IMR-90 (cell line): ENCODE data around the gene CENPQ. TPM values are rescaled to one million over a fixed set of nuclear protein-coding genes. Genes with fewer than 3 reads are reported as not detected.

Experiments
- ATAC-seq: fragments of 200-7000 bp; cut with Tn5 transposase; 2 replicates; pipeline ENCODE4 v1.9.1; 2020; ENCODE audit warnings: low read depth, mild to moderate bottlenecking, moderate library complexity
- BruUV-seq: library from RNA; stranded (reverse); fragments of 400-500 nt; replicated peaks from 2 replicates; lab custom pipeline; 2021; lab: Mats Ljungman, UMichigan
- CTCF ChIA-PET: fragments of 300-600 bp; formaldehyde crosslinking; extraction: SDS; loops from one replicate; lab custom pipeline; 2021; ENCODE audit warnings: antibody characterized with exemption; lab: Yijun Ruan, JAX
- POLR2A ChIA-PET: fragments of 300-600 bp; sonication (Branson Sonifier 250); formaldehyde crosslinking; loops from one replicate; lab custom pipeline; 2022; ENCODE audit warnings: antibody characterized with exemption; ENCODE audit not compliant: unreplicated experiment; lab: Charles Lee
- DNase-seq: peaks from one replicate; pipeline ENCODE4 v3.0.0; 2013
- H2AFZ ChIP-seq: replicated peaks from 2 replicates; pipeline ENCODE3; 2013; ENCODE audit warnings: low read length, mild to moderate bottlenecking; ENCODE audit not compliant: poor library complexity
- H2AK5ac ChIP-seq: 2 replicates; pipeline ENCODE4 v1.6.1; 2013; ENCODE audit warnings: low read depth, low read length, inconsistent platforms
- H2AK9ac ChIP-seq: replicated peaks from 2 replicates; pipeline ENCODE3; 2013; ENCODE audit warnings: mild to moderate bottlenecking, low read depth, low read length, moderate library complexity; ENCODE audit not compliant: poor library complexity
- H2BK120ac ChIP-seq: 2 replicates; pipeline ENCODE4 v1.6.1; 2013; ENCODE audit warnings: low read depth, low read length, inconsistent platforms
- H2BK15ac ChIP-seq: 3 replicates; pipeline ENCODE4 v1.6.1; 2013; ENCODE audit warnings: low read depth, low read length, inconsistent platforms
- H2BK20ac ChIP-seq: 2 replicates; pipeline ENCODE4 v1.6.1; 2013; ENCODE audit warnings: low read depth, mild to moderate bottlenecking, inconsistent platforms, low read length, moderate library complexity
- H2BK5ac ChIP-seq: 2 replicates; pipeline ENCODE4 v1.6.1; 2013; ENCODE audit warnings: mild to moderate bottlenecking, low read depth, low read length, inconsistent platforms; ENCODE audit not compliant: poor library complexity, severe bottlenecking
- H3K14ac ChIP-seq: replicated peaks from 2 replicates; pipeline ENCODE4 v1.6.1; 2013; ENCODE audit warnings: low read depth, low read length, inconsistent platforms
- H3K18ac ChIP-seq: 2 replicates; pipeline ENCODE4 v1.6.1; 2013; ENCODE audit warnings: low read depth, low read length, control low read depth
- H3K23ac ChIP-seq: 2 replicates; pipeline ENCODE4 v1.6.1; 2013; ENCODE audit warnings: low read depth, low read length, inconsistent platforms
- H3K27ac ChIP-seq: 2 replicates; pipeline ENCODE4 v1.5.1; 2013; ENCODE audit warnings: mild to moderate bottlenecking, control low read depth, low read length; ENCODE audit not compliant: insufficient read depth
- H3K27me3 ChIP-seq: 2 replicates; pipeline ENCODE4 v1.6.1; 2013; ENCODE audit warnings: low read length; ENCODE audit not compliant: control insufficient read depth, insufficient read depth
- H3K36me3 ChIP-seq: 2 replicates; pipeline ENCODE4 v1.6.1; 2013; ENCODE audit warnings: low read length, mixed read lengths; ENCODE audit not compliant: control insufficient read depth, insufficient read depth
- H3K4ac ChIP-seq: 2 replicates; pipeline ENCODE4 v1.6.1; 2013; ENCODE audit warnings: low read depth, low read length, inconsistent platforms
- H3K4me1 ChIP-seq: 2 replicates; pipeline ENCODE4 v1.6.1; 2013; ENCODE audit warnings: low read length, mixed read lengths; ENCODE audit not compliant: control insufficient read depth, insufficient read depth
- H3K4me2 ChIP-seq: 2 replicates; pipeline ENCODE4 v1.6.1; 2013; ENCODE audit warnings: low read depth, mild to moderate bottlenecking, control low read depth, low read length, moderate library complexity
- H3K4me3 ChIP-seq: 2 replicates; pipeline ENCODE4 v1.5.1; 2013; ENCODE audit warnings: low read depth, mild to moderate bottlenecking, control low read depth, low read length, moderate library complexity; ENCODE audit not compliant: insufficient read depth
- H3K56ac ChIP-seq: 2 replicates; pipeline ENCODE4 v1.6.1; 2013; ENCODE audit warnings: low read length, inconsistent platforms; ENCODE audit not compliant: insufficient read depth; ENCODE audit errors: extremely low read depth
- H3K79me1 ChIP-seq, 2 experiments: 2 replicates each; pipeline ENCODE4 v1.6.1; 2013; ENCODE audit warnings: low read length in 2 of 2, inconsistent platforms in 1 of 2, low read depth in 1 of 2
- H3K9ac ChIP-seq: 2 replicates; pipeline ENCODE4 v1.6.1; 2013; ENCODE audit warnings: low read depth, low read length, control low read depth
- H3K9me1 ChIP-seq: 2 replicates; pipeline ENCODE4 v1.6.1; 2013; ENCODE audit warnings: low read length, inconsistent platforms; ENCODE audit not compliant: insufficient read depth
- H3K9me3 ChIP-seq: 2 replicates; pipeline ENCODE4 v1.6.1; 2013; ENCODE audit warnings: low read length; ENCODE audit not compliant: control insufficient read depth, insufficient read depth
- H4K20me1 ChIP-seq: 2 replicates; pipeline ENCODE4 v1.6.1; 2013; ENCODE audit warnings: low read length, inconsistent platforms; ENCODE audit not compliant: insufficient read depth
- H4K5ac ChIP-seq: 2 replicates; pipeline ENCODE4 v1.6.1; 2013; ENCODE audit warnings: mild to moderate bottlenecking, low read depth, low read length, control low read depth
- H4K8ac ChIP-seq, 2 experiments: 2 replicates each; pipeline ENCODE4 v1.6.1; 2013; ENCODE audit warnings: low read depth in 2 of 2, low read length in 2 of 2, control low read depth in 1 of 2, inconsistent platforms in 1 of 2
- H4K91ac ChIP-seq: 2 replicates; pipeline ENCODE4 v1.6.1; 2013; ENCODE audit warnings: low read depth, low read length, inconsistent platforms; ENCODE audit not compliant: insufficient read depth
- BHLHE40 ChIP-seq: fragments of 150-350 bp; IDR thresholded peaks from 2 replicates; pipeline ENCODE4 v1.6.1; 2016; ENCODE audit warnings: mild to moderate bottlenecking, low read depth, low read length
- CEBPB ChIP-seq: IDR thresholded peaks from 2 replicates; pipeline ENCODE4 v1.6.1; 2012; ENCODE audit warnings: low read depth, low read length, improper control_type of control experiment
- CHD1 ChIP-seq: IDR thresholded peaks from 2 replicates; pipeline ENCODE4 v1.6.1; 2012; ENCODE audit warnings: low read depth, low read length, improper control_type of control experiment
- CTCF ChIP-seq: conservative IDR thresholded peaks from 2 replicates; pipeline ENCODE4 v1.5.1; 2012; ENCODE audit warnings: mild to moderate bottlenecking, low read depth, low read length, improper control_type of control experiment
- ELK1 ChIP-seq: fragments of 150-350 bp; IDR thresholded peaks from 2 replicates; pipeline ENCODE4 v1.6.1; 2016; ENCODE audit warnings: low read depth, mild to moderate bottlenecking, low read length, moderate library complexity, borderline replicate concordance
- FOS ChIP-seq: fragments of 150-350 bp; IDR thresholded peaks from 2 replicates; pipeline ENCODE4 v1.6.1; 2016; ENCODE audit warnings: low read depth, low read length
- MAFK ChIP-seq: IDR thresholded peaks from 2 replicates; pipeline ENCODE4 v1.6.1; 2012; ENCODE audit warnings: low read depth, low read length, improper control_type of control experiment
- MAZ ChIP-seq: IDR thresholded peaks from 2 replicates; pipeline ENCODE4 v1.6.1; 2012; ENCODE audit warnings: low read depth, mild to moderate bottlenecking, low read length, improper control_type of control experiment, moderate library complexity, borderline replicate concordance
- MXI1 ChIP-seq: IDR thresholded peaks from 2 replicates; pipeline ENCODE4 v1.6.1; 2012; ENCODE audit warnings: low read depth, mild to moderate bottlenecking, low read length, moderate library complexity, borderline replicate concordance
- POLR2A ChIP-seq: IDR thresholded peaks from 2 replicates; pipeline ENCODE4 v1.6.1; 2012; ENCODE audit warnings: mild to moderate bottlenecking, low read depth, low read length
- RAD21 ChIP-seq: IDR thresholded peaks from 2 replicates; pipeline ENCODE4 v1.6.1; 2012; ENCODE audit warnings: low read length, improper control_type of control experiment
- RCOR1 ChIP-seq: IDR thresholded peaks from 2 replicates; pipeline ENCODE4 v1.6.1; 2012; ENCODE audit warnings: mild to moderate bottlenecking, low read length, improper control_type of control experiment; ENCODE audit not compliant: insufficient replicate concordance
- SMC3 ChIP-seq: fragments of 150-350 bp; IDR thresholded peaks from 2 replicates; pipeline ENCODE4 v1.6.1; 2016; ENCODE audit warnings: low read depth, mild to moderate bottlenecking, antibody characterized with exemption, low read length, moderate library complexity
- USF2 ChIP-seq: fragments of 150-350 bp; IDR thresholded peaks from 2 replicates; pipeline ENCODE4 v1.6.1; 2017; ENCODE audit warnings: mild to moderate bottlenecking, antibody characterized with exemption, low read length, low read depth
- WGBS, 2 experiments: methylation state at CpG; one replicate each; pipeline versions ENCODE4 v1.1.5 to v1.1.7; 2013; ENCODE audit warnings: missing lambda C conversion rate in 2 of 2; ENCODE audit not compliant: insufficient read length in 1 of 2; ENCODE audit errors: extremely low coverage in 2 of 2; 5-methylcytosine and 5-hydroxymethylcytosine counted together
- dilution Hi-C: fragments of 300-500 bp; cut with HindIII; formaldehyde crosslinking; loops from one replicate; pipeline ENCODE4 v1.14.3; 2018; ENCODE audit warnings: low sequenced_read_pairs; ENCODE audit not compliant: unreplicated experiment
- in situ Hi-C: fragments of 300-500 bp; cut with MboI; formaldehyde crosslinking; loops from 3 replicates; pipeline ENCODE4 v1.14.3; 2019; ENCODE audit warnings: low sequenced_read_pairs, inconsistent platforms, mixed read lengths
- intact Hi-C: fragments of 100-400 bp; cut with micrococcal nuclease; formaldehyde crosslinking; loops from 2 replicates; pipeline ENCODE4 v1.10.0; 2022
- polyA plus RNA-seq, 3 experiments: library from polyadenylated mRNA; depleted of rRNA; stranded (reverse); fragments of >200 nt; gene quantifications; 2 replicates each; pipeline ENCODE4 v1.2.3, GENCODE V29; 2012; ENCODE audit warnings: low replicate concordance in 1 of 3
- total RNA-seq: library from RNA; depleted of rRNA; stranded (reverse); fragments of >200 nt; gene quantifications from 2 replicates; pipeline ENCODE4 v1.2.3, GENCODE V29; 2012

CENPQ gene
- total and polyA plus RNA-seq, 2 of the 4 experiments (the other 2 are of a cell fraction), result 2.2 to 3.7 TPM

- H3K9me1 ChIP-seq, result no peaks in the 10 kb centered on the region
- H3K23ac ChIP-seq, result no peak overlapping the region
- no peak overlapping the region for H3K9ac ChIP-seq
- no peak overlapping the region for H3K4me3 ChIP-seq
- WGBS, 2 experiments, result no CpG with 5 or more reads among the region's 5 CpGs
- no peaks in the 10 kb centered on the region for H3K9me3 ChIP-seq
- ChIA-PET POLR2A (no interaction called here), CTCF (no interaction called here)
- no peak overlapping the region for H2BK15ac ChIP-seq
- TF ChIP-seq FOS, result no peak
- TF ChIP-seq MXI1, result no peak
- TF ChIP-seq CTCF, result no peak
- no peak for TF ChIP-seq MAFK
- no peak for TF ChIP-seq POLR2A
- TF ChIP-seq MAZ, result no peak
- TF ChIP-seq CHD1, result no peak
- no peak for TF ChIP-seq ELK1
- no peak for TF ChIP-seq USF2
- TF ChIP-seq BHLHE40, result no peak
- TF ChIP-seq RCOR1, result no peak
- TF ChIP-seq SMC3, result no peak
- no peak for TF ChIP-seq CEBPB
- no peak for TF ChIP-seq RAD21
- no peak overlapping the region for H2AFZ ChIP-seq
- H2BK20ac ChIP-seq, result no peak overlapping the region
- H3K14ac ChIP-seq, result no peak overlapping the region
- H2AK9ac ChIP-seq, result no peak overlapping the region
- BruUV-seq, result no TSS peak
- no peaks in the 10 kb centered on the region for H4K20me1 ChIP-seq
- H3K27ac ChIP-seq, result no peak overlapping the region
- no peak overlapping the region for H3K4ac ChIP-seq
- H2AK5ac ChIP-seq, result no peak overlapping the region
- H2BK120ac ChIP-seq, result no peak overlapping the region
- no peak overlapping the region for H4K8ac ChIP-seq
- H3K56ac ChIP-seq, result no peak overlapping the region
- no peak overlapping the region for H4K5ac ChIP-seq
- no peak overlapping the region for H3K18ac ChIP-seq
- intact Hi-C loops (no loop called here), dilution Hi-C loops (no loop called here), in situ Hi-C loops (no loop called here)
- H3K27me3 ChIP-seq, result no peaks in the 10 kb centered on the region
- H3K4me2 ChIP-seq, result no peak overlapping the region
- no peaks in the 10 kb centered on the region for H3K79me1 ChIP-seq
- H4K91ac ChIP-seq, result no peak overlapping the region
- ATAC-seq, result no peak
- no peaks in the 10 kb centered on the region for H3K36me3 ChIP-seq
- DNase-seq, result no peak
- no peaks in the 10 kb centered on the region for H3K4me1 ChIP-seq
- H2BK5ac ChIP-seq, result no peak overlapping the region
Measured at GRCh38 chr6:49504666-49505065, 41.5 kb downstream of the CENPQ start.
